ENCODE data around the gene C5orf58.

GRCh38 chr5:170288151-170288550 is 55.4 kb downstream of the C5orf58 start:
- TF ChIP-seq CTCF (IDR thresholded peaks at IDR 0.05; ENCODE audit: insufficient read depth, low read depth, low read length) (no peak), EZH2 (IDR thresholded peaks at IDR 0.05; ENCODE audit: insufficient read depth, low read length) (no peak)
